H9 (cell line): ENCODE data around the gene ISG20. TPM values are rescaled to one million over a fixed set of nuclear protein-coding genes. Genes with fewer than 3 reads are reported as not detected.

Experiments
- DNase-seq: peaks from one replicate; pipeline ENCODE4 v3.0.0-alpha.2; 2017
- H2AFZ ChIP-seq: one replicate; pipeline ENCODE4 v1.6.1; 2013; ENCODE audit warnings: mild to moderate bottlenecking, low read length, control low read depth, moderate library complexity
- H2AK5ac ChIP-seq: 2 replicates; pipeline ENCODE4 v1.6.1; 2013; ENCODE audit warnings: low read length, control low read depth, mixed read lengths; ENCODE audit not compliant: insufficient read length
- H2BK120ac ChIP-seq: one replicate; pipeline ENCODE4 v1.6.1; 2013; ENCODE audit warnings: low read depth, mild to moderate bottlenecking, low read length, control low read depth, inconsistent platforms; ENCODE audit not compliant: poor library complexity, severe bottlenecking
- H2BK12ac ChIP-seq: 2 replicates; pipeline ENCODE4 v1.6.1; 2013; ENCODE audit warnings: low read length, control low read depth, mixed read lengths, low read depth; ENCODE audit not compliant: insufficient read length
- H2BK15ac ChIP-seq: 2 replicates; pipeline ENCODE4 v1.6.1; 2013; ENCODE audit warnings: low read depth, low read length, control low read depth
- H2BK20ac ChIP-seq: one replicate; pipeline ENCODE4 v1.6.1; 2013; ENCODE audit warnings: low read depth, mild to moderate bottlenecking, low read length, control low read depth, inconsistent platforms; ENCODE audit not compliant: poor library complexity, severe bottlenecking
- H2BK5ac ChIP-seq: 2 replicates; pipeline ENCODE4 v1.6.1; 2013; ENCODE audit warnings: low read length, control low read depth, mixed read lengths; ENCODE audit not compliant: insufficient read length
- H3K14ac ChIP-seq: 2 replicates; pipeline ENCODE4 v1.6.1; 2013; ENCODE audit warnings: low read length, control low read depth; ENCODE audit not compliant: insufficient read depth
- H3K18ac ChIP-seq: 2 replicates; pipeline ENCODE4 v1.6.1; 2013; ENCODE audit warnings: low read depth, mild to moderate bottlenecking, mixed read lengths, low read length, control low read depth; ENCODE audit not compliant: insufficient read length
- H3K23ac ChIP-seq: 2 replicates; pipeline ENCODE4 v1.6.1; 2013; ENCODE audit warnings: low read length, control low read depth, mixed read lengths, low read depth; ENCODE audit not compliant: insufficient read length
- H3K23me2 ChIP-seq: 2 replicates; pipeline ENCODE4 v1.6.1; 2013; ENCODE audit warnings: low read depth, mild to moderate bottlenecking, mixed read lengths, low read length, control low read depth; ENCODE audit not compliant: insufficient read length, poor library complexity, severe bottlenecking
- H3K27ac ChIP-seq: 2 replicates; pipeline ENCODE4 v1.5.1; 2013; ENCODE audit warnings: low read length, control low read depth, mixed read lengths, low read depth; ENCODE audit not compliant: insufficient read length
- H3K27me3 ChIP-seq: 2 replicates; pipeline ENCODE4 v1.6.1; 2013; ENCODE audit warnings: low read length, control low read depth, inconsistent platforms; ENCODE audit not compliant: insufficient read depth
- H3K4ac ChIP-seq: 2 replicates; pipeline ENCODE4 v1.6.1; 2013; ENCODE audit warnings: low read depth, mild to moderate bottlenecking, control low read depth, inconsistent platforms, low read length, moderate library complexity
- H3K4me1 ChIP-seq: 2 replicates; pipeline ENCODE4 v1.6.1; 2013; ENCODE audit warnings: low read length, control low read depth, inconsistent platforms; ENCODE audit not compliant: insufficient read depth
- H3K4me2 ChIP-seq: 2 replicates; pipeline ENCODE4 v1.6.1; 2013; ENCODE audit warnings: low read length, control low read depth, mixed read lengths; ENCODE audit not compliant: insufficient read length, insufficient read depth
- H3K56ac ChIP-seq: 2 replicates; pipeline ENCODE4 v1.6.1; 2013; ENCODE audit warnings: low read depth, mild to moderate bottlenecking, mixed read lengths, low read length, control low read depth; ENCODE audit not compliant: insufficient read length
- H3K79me1 ChIP-seq: 2 replicates; pipeline ENCODE4 v1.6.1; 2013; ENCODE audit warnings: low read depth, mild to moderate bottlenecking, moderate library complexity, low read length, control low read depth, inconsistent platforms; ENCODE audit not compliant: insufficient read depth, poor library complexity, severe bottlenecking
- H3K79me2 ChIP-seq: 2 replicates; pipeline ENCODE4 v1.6.1; 2013; ENCODE audit warnings: low read length, control low read depth, inconsistent platforms; ENCODE audit not compliant: insufficient read depth
- H3K9ac ChIP-seq: 2 replicates; pipeline ENCODE4 v1.6.1; 2013; ENCODE audit warnings: low read length, control low read depth, mixed read lengths; ENCODE audit not compliant: insufficient read length; ENCODE audit errors: extremely low read depth
- H3K9me3 ChIP-seq: one replicate; pipeline ENCODE4 v1.6.1; 2013; ENCODE audit warnings: low read depth, low read length, inconsistent platforms; ENCODE audit not compliant: control insufficient read depth
- H3T11ph ChIP-seq: one replicate; pipeline ENCODE4 v1.6.1; 2013; ENCODE audit warnings: mild to moderate bottlenecking, low read length, control low read depth, inconsistent platforms
- H4K20me1 ChIP-seq: one replicate; pipeline ENCODE4 v1.6.1; 2013; ENCODE audit not compliant: control insufficient read depth, insufficient read length, insufficient read depth
- H4K5ac ChIP-seq: 2 replicates; pipeline ENCODE4 v1.6.1; 2013; ENCODE audit warnings: low read depth, mild to moderate bottlenecking, mixed read lengths, low read length, control low read depth; ENCODE audit not compliant: insufficient read length
- H4K8ac ChIP-seq: replicated peaks from 2 replicates; pipeline ENCODE4 v1.6.1; 2013; ENCODE audit warnings: low read length, control low read depth, mixed read lengths, low read depth; ENCODE audit not compliant: insufficient read length
- H4K91ac ChIP-seq: 2 replicates; pipeline ENCODE4 v1.6.1; 2013; ENCODE audit warnings: low read depth, mild to moderate bottlenecking, moderate library complexity, mixed read lengths, low read length, control low read depth; ENCODE audit not compliant: insufficient read length
- H3K27ac Mint-ChIP-seq, 3 experiments: 2 replicates in 2 of 3; 3 replicates in 1 of 3; pipeline ENCODE4 v1.8.0; 2020 to 2021; ENCODE audit warnings: mixed read lengths in 3 of 3, mild to moderate bottlenecking in 1 of 3, moderate library complexity in 1 of 3
- H3K27me3 Mint-ChIP-seq: 2 replicates; pipeline ENCODE4 v1.8.0; 2021; ENCODE audit warnings: low read depth, mild to moderate bottlenecking, moderate library complexity, mixed read lengths
- H3K36me3 Mint-ChIP-seq, 3 experiments: 2 replicates in 2 of 3; 3 replicates in 1 of 3; pipeline ENCODE4 v1.8.0; 2020 to 2021; ENCODE audit warnings: low read depth in 3 of 3, mixed read lengths in 3 of 3; ENCODE audit not compliant: insufficient read depth in 1 of 3
- H3K4me1 Mint-ChIP-seq, 2 experiments: 2 replicates each; pipeline ENCODE4 v1.8.0; 2020; ENCODE audit warnings: mixed read lengths in 2 of 2
- H3K4me3 Mint-ChIP-seq, 2 experiments: 2 replicates in 1 of 2; 3 replicates in 1 of 2; pipeline ENCODE4 v1.8.0; 2020 to 2021; ENCODE audit warnings: mild to moderate bottlenecking in 2 of 2, mixed read lengths in 2 of 2, moderate library complexity in 1 of 2
- H3K9me3 Mint-ChIP-seq, 2 experiments: 2 replicates in 1 of 2; 3 replicates in 1 of 2; pipeline ENCODE4 v1.8.0; 2020; ENCODE audit warnings: mild to moderate bottlenecking in 2 of 2, mixed read lengths in 2 of 2, moderate library complexity in 1 of 2
- WGBS: extraction: QIAGEN DNeasy Blood & Tissue Kit; methylation state at CpG from one replicate; pipeline ENCODE4 v1.1.7; 2013; ENCODE audit warnings: missing lambda C conversion rate, low lambda C conversion rate, mixed read lengths; ENCODE audit not compliant: insufficient read length; ENCODE audit errors: extremely low coverage; 5-methylcytosine and 5-hydroxymethylcytosine counted together
- total RNA-seq: library from RNA; stranded (reverse); gene quantifications from 2 replicates; pipeline ENCODE4 v1.2.1, GENCODE V29; 2021
- TF ChIP-seq, protein P1 (sequence below): fragments of 200-600 bp; sonication (generic); conservative IDR thresholded peaks from 3 replicates; pipeline ENCODE4 v1.8.0; 2021; ENCODE audit warnings: antibody characterized with exemption, mild to moderate bottlenecking

ISG20 gene
- total RNA-seq, 1 experiment from 2014 or later = 7.4 TPM

DNA sequence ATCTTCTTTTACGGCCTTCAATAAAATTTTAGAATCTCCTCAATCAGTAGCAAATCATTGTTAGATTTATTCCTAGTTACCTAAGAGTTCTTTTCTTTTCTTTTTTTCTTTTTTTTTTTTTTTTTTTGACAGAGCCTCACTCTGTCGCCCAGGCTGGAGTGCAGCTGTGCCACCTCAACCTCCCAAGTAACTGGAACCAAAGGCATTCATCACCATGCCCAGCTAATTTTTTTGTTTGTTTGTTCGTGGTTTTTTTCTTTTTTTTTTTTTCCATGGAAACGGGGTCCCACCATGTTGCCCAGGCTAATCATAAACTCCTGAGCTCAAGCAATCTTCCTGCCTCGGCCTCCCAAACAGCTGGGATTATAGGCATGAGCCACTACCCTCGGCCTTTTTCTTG, 48.1 kb upstream of the ISG20 start:
- Mint-ChIP-seq H3K27ac (no peak overlapping the region), H3K27me3 (no peaks in the 10 kb centered on the region; the same call in 1 of the 2 replicates), H3K36me3 (no peaks in the 10 kb centered on the region), H3K4me3 (no peak overlapping the region), H3K4me1 (no peaks in the 10 kb centered on the region; a peak in 1 of 4 replicates), H3K9me3 (no peaks in the 10 kb centered on the region)
- Histone ChIP-seq H3K4me2 (no peak overlapping the region), H3K4me1 (no peaks in the 10 kb centered on the region), H2AFZ (no peak overlapping the region), H3K4ac (no peak overlapping the region), H2AK5ac (no peak overlapping the region), H3K79me2 (no peaks in the 10 kb centered on the region), H2BK20ac (no peak overlapping the region), H3K18ac (no peak overlapping the region), H2BK15ac (no peak overlapping the region), H4K8ac (no peak overlapping the region), H3K9me3 (no peaks in the 10 kb centered on the region), H3K23me2 (no peaks in the 10 kb centered on the region), H3K79me1 (no peaks in the 10 kb centered on the region), H4K20me1 (no peaks in the 10 kb centered on the region), H2BK12ac (no peak overlapping the region), H3K9ac (no peak overlapping the region), H3K27ac (no peak overlapping the region), H2BK120ac (no peak overlapping the region), H3K27me3 (no peaks in the 10 kb centered on the region), H4K91ac (no peak overlapping the region), H4K5ac (no peak overlapping the region), H2BK5ac (no peak overlapping the region), H3K56ac (no peak overlapping the region), H3K14ac (no peak overlapping the region), H3K23ac (no peak overlapping the region), H3T11ph (no peak overlapping the region)
- no peak for DNase-seq
- TF ChIP-seq, protein P1, sequence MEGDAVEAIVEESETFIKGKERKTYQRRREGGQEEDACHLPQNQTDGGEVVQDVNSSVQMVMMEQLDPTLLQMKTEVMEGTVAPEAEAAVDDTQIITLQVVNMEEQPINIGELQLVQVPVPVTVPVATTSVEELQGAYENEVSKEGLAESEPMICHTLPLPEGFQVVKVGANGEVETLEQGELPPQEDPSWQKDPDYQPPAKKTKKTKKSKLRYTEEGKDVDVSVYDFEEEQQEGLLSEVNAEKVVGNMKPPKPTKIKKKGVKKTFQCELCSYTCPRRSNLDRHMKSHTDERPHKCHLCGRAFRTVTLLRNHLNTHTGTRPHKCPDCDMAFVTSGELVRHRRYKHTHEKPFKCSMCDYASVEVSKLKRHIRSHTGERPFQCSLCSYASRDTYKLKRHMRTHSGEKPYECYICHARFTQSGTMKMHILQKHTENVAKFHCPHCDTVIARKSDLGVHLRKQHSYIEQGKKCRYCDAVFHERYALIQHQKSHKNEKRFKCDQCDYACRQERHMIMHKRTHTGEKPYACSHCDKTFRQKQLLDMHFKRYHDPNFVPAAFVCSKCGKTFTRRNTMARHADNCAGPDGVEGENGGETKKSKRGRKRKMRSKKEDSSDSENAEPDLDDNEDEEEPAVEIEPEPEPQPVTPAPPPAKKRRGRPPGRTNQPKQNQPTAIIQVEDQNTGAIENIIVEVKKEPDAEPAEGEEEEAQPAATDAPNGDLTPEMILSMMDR = no peak
- WGBS = no CpG with 5 or more reads among the region's 6 CpGs
